NOMO-1 treated with dmso at 0.1 percent for 144 hours (cell line): Measurements from ENCODE around the gene CYP46A1.

Experiments
- DNase-seq: peaks from one replicate; lab custom pipeline; 2025; ENCODE audit not compliant: unreplicated experiment; lab: John Stamatoyannopoulos, UW

CYP46A1 gene

GRCh38 chr14:99728231-99728920 is 44.3 kb downstream of the CYP46A1 start:
- no peak for DNase-seq

GRCh38 chr14:99728981-99729451 is 44.9 kb downstream of the CYP46A1 start:
- no peak for DNase-seq

- DNase-seq, result peak; percentile 6
These were observed 46.1 kb downstream of the CYP46A1 start for GRCh38 chr14:99729991-99730875.

GRCh38 chr14:99730876-99731546 is 46.9 kb downstream of the CYP46A1 start:
- DNase-seq, result no peak

- DNase-seq, result no peak
These were observed 47.7 kb downstream of the CYP46A1 start for GRCh38 chr14:99731547-99732435.

- DNase-seq, result no peak
These were observed 48.5 kb downstream of the CYP46A1 start for GRCh38 chr14:99732436-99733210.

- DNase-seq, result no peak
These were observed 49.1 kb downstream of the CYP46A1 start for GRCh38 chr14:99733211-99733539.

GRCh38 chr14:99733540-99734405 is 49.7 kb downstream of the CYP46A1 start:
- no peak for DNase-seq

GRCh38 chr14:99734406-99735051 is 50.4 kb downstream of the CYP46A1 start:
- no peak for DNase-seq

GRCh38 chr14:99735189-99736135 is 51.4 kb downstream of the CYP46A1 start:
- DNase-seq, result no peak

GRCh38 chr14:99736603-99737371 is 52.7 kb downstream of the CYP46A1 start:
- no peak for DNase-seq

GRCh38 chr14:99737451-99737951 is 53.4 kb downstream of the CYP46A1 start:
- no peak for DNase-seq

GRCh38 chr14:99737956-99738667 is 54.0 kb downstream of the CYP46A1 start:
- no peak for DNase-seq

- no peak for DNase-seq
These were observed 56.3 kb downstream of the CYP46A1 start for GRCh38 chr14:99740411-99740810.

- no peak for DNase-seq
These were observed 57.3 kb downstream of the CYP46A1 start for GRCh38 chr14:99741227-99741976.
